NCI-H446 treated with DMSO at 0.1 percent for 48 hours (cell line): ENCODE results near the gene CAMK1D.
"Not testable (repeated sequence)": the region's sequence is repeated elsewhere in the genome, so short reads cannot be mapped to it uniquely, and the experiment has no call there.

ENCODE experiments used
- DNase-seq: peaks from one replicate; lab custom pipeline; 2025; lab: John Stamatoyannopoulos, UW

The CAMK1D gene

DNA sequence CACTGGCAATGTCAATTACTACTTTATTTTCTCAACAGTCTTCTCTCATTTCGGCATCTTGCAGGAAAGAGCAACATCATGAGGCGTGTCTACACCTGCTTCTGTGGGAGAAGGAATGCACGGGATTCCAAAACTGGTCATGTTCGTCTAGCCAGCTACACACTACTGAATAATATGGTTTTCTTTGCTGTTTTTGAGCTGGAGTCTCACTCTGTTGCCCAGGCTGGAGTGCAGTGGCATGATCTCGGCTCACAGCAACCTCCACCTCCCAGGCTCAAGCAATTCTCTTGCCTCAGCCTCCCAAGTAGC, 376.2 kb downstream of the CAMK1D start:
- DNase-seq = not testable (repeated sequence)

DNA sequence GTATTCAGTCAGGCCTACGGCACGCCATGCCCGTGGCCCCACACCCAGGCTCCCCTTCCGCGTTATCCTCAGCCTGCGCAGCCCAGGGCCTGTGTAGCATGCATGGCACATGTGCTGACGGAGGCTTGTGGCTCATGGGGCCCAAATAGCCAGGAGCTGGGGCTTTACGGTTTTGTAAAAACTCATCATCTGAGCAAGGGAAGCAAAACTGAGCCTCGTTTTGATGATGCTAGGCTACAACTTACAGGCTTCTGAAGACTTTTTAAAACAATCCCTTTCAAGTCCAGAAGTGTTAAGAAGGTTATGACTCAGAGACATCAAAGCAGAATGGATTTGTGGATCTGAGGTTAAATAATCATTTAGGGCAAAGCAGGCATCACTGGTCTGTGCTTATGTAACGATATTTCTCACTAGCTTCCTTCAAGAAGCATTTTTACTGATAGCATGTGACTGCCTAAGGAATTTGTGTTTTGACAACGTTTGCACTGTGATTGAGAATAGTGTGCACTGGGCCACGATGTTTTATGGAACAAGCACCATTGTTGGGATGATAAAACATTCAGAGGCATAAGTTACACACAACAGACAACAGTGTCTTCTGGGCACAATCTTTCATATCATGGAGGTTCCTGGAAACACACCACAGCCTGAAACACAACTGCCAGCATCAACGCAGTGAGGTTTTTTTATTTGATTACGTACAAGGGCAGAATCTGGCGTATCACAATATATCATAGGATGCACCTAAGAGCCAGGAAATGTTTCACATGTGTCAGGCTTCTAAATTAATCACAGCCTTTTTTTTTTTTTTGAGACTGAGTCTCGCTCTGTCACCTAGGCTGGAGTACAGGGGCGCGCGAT, 377.9 kb downstream of the CAMK1D start:
- no peak for DNase-seq

DNA sequence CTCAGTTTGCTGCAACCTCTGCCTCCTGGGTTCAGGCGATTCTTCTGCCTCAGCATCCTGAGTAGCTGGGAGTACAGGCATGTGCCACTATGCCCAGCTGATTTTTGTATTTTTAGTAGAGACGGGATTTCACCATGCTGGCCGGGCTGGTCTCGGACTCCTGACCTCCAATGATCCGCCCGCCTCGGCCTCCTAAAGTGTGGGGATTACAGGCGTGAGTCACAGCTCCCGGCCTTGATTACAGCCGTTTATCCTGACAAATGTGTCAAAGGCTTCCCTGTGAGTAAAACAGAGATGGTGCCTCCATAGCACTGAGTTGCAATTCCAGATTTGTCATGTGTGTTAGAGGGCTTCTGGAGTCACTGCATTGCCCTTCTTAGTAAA, 378.5 kb downstream of the CAMK1D start:
- no peak for DNase-seq

DNA sequence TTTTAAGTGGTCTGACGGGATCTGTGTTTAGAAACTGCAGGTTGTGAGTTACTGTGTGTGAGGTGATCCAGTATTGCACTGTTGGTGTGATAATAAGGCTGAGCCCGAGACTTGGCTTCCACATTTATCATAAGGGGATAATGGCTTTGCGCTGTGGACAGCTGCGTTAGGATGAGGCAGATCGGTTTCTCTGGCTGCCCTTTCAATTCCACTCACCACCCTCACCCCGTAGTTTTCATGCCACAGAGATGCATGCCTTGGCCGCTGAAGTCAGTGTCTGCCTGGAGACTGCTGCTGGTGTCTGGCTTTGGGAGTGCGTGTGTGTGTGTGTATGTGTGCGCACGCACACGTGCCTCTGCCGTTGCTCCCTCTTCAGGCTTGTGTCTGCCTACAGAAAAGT, 379.1 kb downstream of the CAMK1D start:
- no peak for DNase-seq

DNA sequence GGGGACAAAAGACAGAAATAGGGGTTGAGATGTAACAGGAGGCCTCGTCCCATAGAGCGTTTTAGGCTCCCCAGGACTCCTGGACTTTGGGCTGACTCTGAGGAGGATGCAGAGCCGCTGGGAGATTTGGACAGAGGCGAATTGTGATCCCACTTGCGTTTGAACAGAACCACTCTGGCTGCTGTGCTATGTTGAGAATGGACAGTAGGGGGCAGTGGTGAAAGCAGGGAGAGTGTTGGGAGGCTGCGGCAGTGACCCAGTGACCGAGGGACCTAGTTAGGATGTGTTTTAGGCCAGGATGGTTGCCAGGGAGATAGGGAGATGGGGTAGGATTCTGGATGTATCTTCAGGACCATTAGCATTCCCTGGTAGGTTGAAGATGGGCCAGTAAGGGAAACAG, 380.5 kb downstream of the CAMK1D start:
- DNase-seq = no peak

DNA sequence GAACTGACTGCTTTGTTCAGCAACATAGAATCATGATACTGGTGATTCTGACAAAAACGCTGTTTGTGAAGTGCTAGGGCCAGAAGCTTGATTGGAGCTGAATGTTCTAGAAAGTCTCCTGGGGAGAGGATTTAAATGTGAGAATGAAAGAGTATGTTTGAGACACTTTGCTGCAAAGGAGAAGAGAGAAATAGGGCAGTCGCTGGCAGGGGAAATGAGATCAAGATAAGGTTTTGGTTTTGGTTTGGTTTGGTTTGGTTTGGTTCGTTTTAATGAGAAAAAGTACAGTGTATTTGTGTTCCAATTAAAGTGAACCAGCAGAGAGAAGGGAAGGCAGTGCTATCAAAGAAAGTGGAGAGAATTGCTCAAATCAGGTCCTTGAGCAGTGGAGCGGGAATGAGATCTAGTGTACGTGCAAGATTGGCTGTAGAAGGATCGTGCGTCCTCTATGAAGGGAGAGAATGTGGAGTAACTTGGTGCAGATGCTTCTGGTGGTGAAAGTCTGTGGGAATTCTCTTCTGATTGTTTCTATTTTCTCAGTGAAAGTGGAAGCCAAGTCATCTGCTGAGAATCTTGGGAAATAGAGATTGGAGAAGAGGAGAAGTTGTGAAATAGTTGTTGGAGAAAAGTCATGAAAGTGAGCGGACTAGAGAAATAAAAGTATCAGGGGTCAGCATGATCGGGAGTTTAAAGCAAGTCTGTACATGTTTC, 381.6 kb downstream of the CAMK1D start:
- DNase-seq = no peak

DNA sequence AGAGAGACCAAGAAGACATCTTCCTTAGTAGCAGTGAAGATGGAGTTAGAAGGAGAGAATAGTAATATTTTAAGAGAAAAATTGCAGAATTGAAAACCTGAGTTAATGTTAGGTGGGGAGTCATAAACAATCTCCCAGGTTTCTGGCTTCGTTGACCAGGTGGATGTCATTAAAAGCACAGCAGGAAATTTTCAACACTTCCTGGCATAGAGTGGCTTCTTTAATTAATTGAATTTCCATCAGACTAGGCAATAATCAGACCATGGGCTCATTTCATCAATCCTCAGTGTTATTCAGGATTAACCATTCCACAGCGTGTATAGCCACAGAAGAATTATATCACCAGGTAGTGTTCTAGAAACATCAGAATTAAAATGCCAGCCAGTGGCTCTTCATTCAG, 383.9 kb downstream of the CAMK1D start:
- DNase-seq = no peak

DNA sequence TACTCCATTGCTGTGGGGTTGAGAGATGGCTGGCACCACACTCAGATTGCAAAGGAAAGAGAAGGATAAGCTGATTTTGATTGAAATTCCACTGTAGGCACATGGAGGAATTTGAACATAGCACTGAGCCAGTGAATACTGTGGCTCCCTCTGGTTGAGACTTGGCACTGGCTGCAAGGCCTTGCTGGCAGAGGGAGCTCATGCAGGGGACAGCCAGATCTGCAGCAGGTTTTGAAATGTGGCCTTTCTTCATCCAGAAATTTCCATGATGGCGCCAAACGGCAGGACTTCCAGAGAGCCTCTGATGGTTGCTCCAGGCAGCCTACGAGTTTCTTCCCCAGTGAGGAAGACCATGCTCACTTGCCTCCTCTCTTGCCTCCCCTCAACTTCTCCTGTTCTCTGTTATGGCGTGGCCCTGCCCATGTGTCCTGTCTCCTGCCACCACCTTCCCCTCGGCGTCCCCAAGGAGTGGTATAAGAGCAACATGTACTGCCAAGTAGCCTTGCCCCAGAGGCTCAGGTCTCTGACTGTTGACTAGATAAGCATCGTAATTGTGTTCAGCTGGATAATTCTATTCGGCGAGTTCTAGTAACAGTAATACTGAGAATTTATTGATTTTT, 386.6 kb downstream of the CAMK1D start:
- DNase-seq = no peak

DNA sequence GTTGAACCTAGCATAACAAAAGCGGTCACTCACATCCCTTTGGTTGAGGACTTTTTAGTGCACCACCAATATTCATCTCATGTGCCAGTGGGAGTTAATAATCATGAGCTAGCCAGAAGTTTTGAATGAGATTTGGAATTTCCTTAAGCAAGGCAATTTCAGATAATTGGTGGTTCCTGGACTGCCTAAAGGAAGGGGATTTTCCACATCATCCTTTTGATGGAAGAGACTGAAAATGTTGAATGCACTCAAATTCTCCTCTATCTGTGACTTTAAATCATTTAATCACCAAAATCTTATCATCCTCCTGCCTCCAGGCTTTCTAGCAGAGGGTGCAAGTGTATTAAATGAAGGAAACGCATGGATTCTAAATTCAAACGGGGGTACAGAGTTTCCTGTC, 391.5 kb downstream of the CAMK1D start:
- DNase-seq = no peak

DNA sequence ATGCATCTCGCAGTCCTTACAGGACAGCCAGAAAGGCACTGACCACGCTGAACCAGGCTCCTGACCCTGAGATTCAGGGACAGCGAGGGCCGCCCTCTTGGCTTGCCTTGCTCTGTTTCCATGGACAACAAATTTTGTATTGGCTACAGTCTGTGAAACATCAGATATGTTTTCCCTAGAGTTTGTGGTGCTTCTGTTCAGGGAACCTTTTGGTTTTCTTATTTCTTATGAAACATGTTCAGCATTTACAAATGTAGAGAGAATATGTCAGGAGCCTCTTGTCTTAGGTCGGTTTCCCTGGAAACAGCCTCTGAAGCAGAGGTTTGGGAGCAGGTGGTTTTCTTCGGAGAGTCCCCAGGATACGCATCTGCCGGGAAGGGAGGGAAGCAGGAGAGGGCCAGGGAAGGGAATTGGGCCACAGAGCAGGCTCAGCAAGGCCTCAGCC, 392.0 kb downstream of the CAMK1D start:
- DNase-seq = no peak

DNA sequence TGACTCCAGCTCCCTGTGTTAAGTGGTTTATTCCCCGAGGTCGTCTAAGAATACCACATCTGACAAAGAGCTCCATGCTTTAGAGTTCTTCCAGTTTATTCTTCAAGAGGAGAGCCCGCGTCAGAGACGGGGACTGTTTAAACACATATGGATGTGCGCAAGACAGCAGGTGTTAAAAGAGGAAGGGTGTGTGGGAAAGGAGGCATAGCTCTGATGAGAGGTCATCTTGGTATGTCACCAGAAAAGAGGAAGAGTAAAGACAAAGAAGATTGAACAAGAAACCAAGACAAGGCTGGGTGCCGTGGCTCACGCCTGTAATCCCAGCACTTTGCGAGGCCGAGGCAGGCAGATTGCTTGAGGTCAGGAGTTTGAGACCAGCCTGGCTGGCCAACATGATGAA, 393.4 kb downstream of the CAMK1D start:
- no peak for DNase-seq

DNA sequence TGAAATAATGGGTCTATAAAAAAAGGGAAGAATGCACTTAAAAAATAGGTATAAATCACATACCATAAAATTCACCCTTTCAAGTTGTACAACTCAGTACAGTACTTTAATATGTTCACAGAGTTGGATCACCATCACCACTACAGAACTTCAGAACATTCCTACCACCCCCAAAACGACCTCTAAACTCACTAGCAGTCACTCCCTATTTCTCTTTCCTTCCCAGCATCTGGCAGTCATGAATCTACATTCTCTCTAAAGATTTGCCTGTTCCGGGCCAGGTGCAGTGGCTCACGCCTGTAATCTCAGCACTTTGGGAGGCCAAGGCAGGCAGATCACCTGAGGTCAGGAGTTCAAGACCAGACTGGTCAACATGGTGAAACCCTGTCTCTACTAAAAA, 394.1 kb downstream of the CAMK1D start:
- DNase-seq = not testable (repeated sequence)

DNA sequence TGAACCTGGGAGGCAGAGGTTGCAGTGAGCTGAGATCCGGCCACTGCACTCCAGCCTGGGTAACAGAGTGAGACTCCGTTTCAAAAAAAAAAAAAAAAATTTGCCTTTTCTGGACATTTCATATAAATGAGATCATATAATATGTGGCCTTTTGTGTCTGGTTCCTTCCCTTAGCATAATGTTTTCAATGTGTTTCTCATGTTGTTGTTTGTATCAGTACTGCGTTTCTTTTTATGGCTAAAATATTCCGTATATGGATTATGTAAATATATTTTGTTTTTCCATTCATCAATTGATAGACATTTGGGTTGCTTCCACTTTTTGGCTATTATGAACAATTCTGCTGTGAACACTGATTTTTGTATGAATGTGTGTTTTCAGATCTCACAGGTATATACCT, 394.6 kb downstream of the CAMK1D start:
- no peak for DNase-seq

DNA sequence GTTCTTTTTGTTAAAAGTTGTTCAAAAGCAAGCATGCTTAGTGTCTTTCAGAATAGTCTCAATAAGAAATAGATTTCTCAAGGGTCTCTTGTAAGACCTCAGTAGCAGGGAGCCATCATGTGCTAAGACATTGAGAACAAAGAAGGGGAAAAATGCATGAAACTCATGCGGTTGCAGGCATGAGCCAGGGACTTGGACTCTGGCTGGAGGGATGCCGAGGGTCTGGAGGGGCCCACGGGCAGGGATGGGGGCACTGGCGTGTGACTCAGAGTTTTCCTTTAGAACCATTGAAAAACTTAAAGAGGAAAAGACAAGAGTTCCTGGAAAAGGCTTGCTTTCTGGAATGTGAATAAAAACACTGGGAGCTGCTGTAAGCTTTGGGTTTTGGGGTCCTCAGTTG, 398.8 kb downstream of the CAMK1D start:
- no peak for DNase-seq

DNA sequence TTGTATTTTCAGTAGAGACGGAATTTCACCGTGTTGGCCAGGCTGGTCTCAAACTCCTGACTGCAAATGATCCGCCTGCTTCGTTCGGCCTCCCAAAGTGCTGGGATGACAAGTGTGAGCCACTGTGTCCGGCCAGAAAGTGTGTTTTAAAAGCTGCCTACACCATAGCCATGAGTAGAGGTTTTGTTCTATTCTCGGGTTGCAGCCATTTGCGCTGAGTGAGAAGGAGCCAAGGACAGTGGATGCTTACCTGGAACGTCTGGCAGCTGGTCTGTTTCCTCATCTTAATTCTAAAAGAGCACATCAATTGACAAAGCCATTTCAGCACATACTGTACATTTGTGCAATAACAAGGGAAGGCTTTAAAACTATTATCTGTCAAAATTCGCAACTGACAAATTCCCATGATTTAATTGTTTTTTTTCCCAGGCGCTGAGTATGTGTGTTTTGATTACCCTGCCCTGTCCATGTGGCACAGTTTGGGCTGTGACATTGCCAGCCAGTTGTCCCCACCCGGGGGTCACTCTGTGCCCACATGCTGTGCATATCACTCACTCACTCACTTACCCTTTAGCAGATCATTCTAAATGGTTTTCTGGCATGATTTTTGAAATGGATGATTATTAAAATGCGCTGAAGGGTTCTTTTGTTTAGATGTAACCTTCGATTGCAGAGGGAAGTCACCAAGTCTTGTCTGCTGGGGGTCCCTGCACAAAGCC, 400.6 kb downstream of the CAMK1D start:
- DNase-seq = no peak

DNA sequence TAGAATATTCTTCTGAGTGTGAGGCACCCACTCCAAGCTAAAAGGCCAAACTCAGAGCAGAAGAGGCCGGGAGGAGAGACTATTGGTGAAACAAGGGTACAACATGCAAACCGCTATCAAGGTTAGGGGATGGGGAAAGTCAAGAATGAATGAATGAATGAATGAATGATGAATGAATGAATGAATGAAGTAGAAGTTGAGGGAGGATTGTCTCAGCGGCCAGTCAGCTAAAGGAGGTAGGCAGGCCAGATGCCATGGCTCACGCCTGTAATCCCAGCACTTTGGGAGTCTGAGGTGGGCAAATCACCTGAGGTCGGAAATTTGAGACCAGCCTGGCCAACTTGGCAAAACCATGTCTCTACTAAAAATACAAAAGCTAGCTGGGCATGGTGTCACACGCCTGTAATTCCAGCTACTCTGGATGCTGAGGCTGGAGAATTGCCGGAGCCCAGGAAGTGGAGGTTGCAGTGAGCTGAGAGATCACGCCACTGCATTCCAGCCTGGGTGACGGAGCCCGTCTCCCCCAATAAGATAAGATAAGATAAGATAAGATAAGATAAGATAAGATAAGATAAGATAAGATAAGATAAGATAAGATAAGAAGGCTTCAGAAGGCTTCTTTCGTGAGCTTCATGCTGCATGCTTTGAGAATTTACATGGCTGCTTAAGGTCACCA, 401.3 kb downstream of the CAMK1D start:
- no peak for DNase-seq

DNA sequence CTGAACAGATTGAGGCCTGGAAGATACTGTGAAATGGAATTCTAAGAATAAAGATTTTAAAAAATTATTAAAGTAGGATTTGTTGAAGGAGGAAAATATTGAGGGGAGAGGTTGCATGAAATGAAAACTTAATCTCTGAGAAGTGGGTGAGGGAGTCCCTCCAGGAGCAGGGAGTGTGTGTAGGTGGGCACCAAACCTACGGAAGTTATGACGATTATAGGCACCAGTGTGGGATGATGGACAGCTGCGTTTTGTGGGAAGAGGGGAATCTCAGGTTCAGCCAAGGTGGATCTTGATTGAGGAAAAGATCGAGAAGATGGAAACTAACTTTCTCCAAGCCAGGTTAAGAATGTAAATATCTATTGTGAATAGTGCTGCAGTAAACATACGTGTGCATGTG, 405.7 kb downstream of the CAMK1D start:
- no peak for DNase-seq

DNA sequence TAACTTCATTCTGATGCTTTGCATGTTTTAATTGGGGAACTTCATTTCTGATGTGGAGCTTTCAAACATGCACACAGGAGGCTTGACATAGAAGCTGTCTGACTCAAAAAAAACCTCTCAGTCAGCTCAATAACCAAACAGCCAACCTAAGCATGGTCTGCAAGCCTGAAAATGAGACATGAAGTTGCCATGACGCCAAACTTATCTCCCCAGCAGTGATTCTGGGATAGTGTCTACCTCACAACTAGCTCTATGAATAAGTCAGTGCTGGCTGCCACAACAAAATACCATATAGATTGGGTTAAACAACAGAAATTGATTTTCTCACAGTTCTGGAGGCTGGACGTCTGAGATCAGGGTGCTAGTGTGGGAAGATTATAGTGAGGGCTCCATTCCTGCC, 408.0 kb downstream of the CAMK1D start:
- no peak for DNase-seq

DNA sequence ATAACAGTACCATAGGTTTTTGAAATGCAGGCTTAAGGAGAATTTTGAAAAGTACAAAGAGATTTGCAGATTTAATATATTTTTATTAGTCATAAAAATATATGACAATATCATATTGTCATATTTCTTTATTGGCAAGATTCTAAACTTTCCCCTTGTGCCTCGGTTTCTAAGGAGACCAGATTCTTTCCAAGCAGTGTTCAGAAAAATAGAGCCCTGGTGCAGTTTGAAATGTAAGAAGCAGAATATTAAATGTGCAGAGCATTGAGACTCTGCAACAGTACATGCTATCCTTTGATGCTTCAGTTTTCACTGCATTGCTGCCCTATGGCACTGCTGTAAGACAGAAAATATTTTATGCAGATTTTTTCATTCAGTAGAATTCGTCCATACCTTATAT, 408.9 kb downstream of the CAMK1D start:
- no peak for DNase-seq

DNA sequence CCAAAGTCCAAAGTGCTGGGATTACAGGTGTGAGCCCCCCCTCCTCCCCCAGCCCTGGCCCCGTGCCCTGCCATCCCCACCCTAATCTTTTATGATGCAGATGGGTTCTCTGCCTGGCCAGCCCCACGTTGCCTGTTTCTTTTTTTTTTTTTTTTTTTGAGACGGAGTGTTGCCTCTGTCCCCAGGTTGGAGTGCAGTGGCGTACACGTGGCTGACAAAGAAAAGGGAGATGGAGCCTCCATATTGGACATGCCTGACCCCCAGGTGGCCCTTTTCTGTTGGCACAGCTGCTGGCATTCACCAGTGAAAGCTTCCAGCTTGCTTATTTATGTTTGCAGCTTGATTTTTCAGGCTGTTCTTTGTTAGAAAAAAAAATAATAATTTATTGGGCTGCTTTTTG, 416.9 kb downstream of the CAMK1D start:
- no peak for DNase-seq

DNA sequence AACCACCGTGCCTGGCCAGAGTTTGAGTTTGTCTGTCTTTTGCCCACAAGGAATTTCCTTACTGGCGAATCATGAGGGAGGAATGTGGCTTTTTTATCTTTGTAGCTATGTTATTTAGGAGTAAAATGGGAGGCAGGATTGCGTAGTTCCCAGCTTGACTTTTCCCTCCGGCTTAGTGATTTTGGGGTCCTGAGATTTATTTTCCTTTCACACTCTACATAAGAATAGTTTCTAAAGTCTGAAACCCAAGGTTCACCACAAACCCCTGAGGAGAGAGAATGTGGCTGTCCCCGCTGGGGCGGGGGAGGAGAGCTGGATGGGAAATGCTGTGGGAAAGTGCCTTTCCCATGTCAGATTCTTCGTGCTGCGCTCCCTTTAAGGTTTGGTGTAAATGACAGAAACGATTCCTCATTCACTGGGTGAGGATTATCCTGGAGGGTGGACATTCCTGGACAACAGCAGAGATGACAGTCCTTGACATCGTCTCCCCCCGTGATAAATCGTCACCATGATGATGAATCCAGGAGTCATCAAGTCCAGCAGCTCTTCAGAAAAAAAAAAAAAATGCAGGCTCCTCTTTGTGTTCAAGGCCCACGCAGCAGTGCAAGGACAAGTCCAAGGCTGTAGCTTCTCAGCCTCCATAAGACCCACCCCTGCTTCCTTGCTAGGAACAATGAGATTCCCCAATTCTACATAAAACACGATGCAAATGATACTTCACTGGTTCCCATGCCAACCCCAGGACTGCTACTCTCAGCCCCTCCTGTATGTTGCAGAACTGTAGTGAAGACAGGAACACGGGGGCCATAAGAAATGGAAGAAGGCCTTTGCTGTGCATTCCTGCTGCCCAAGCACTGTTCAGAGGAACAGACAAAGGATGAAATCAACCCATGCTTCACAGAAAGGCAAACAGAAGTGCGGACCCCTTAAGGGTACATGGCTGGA, 419.1 kb downstream of the CAMK1D start:
- DNase-seq = no peak
